HG02678 (cell line): ENCODE results near the gene ADAMTSL1.

Source experiments
- ATAC-seq: cut with Tn5 transposase; IDR thresholded peaks from one replicate; pipeline ENCODE4 v1.9.1; 2021; ENCODE audit warnings: mild to moderate bottlenecking, moderate library complexity; ENCODE audit not compliant: unreplicated experiment

The ADAMTSL1 gene

GRCh38 chr9:18891946-18892670 is 418.2 kb downstream of the ADAMTSL1 start:
- ATAC-seq = no peak

- no peak for ATAC-seq
Observed at GRCh38 chr9:18893046-18893445, 419.1 kb downstream of the ADAMTSL1 start.

GRCh38 chr9:18893491-18893890 is 419.5 kb downstream of the ADAMTSL1 start:
- ATAC-seq = no peak

- no peak for ATAC-seq
Observed at GRCh38 chr9:18896004-18896403, 422.1 kb downstream of the ADAMTSL1 start.

- ATAC-seq = no peak
Observed at GRCh38 chr9:18896531-18897179, 422.7 kb downstream of the ADAMTSL1 start.

GRCh38 chr9:18903450-18903849 is 429.5 kb downstream of the ADAMTSL1 start:
- no peak for ATAC-seq

- no peak for ATAC-seq
Observed at GRCh38 chr9:18905028-18905882, 431.3 kb downstream of the ADAMTSL1 start.

GRCh38 chr9:18905883-18906629 is 432.1 kb downstream of the ADAMTSL1 start:
- no peak for ATAC-seq

- no peak for ATAC-seq
Observed at GRCh38 chr9:18906656-18907395, 432.9 kb downstream of the ADAMTSL1 start.

GRCh38 chr9:18907927-18908625 is 434.1 kb downstream of the ADAMTSL1 start:
- no peak for ATAC-seq

GRCh38 chr9:18909140-18910018 is 435.4 kb downstream of the ADAMTSL1 start:
- no peak for ATAC-seq

GRCh38 chr9:18910435-18910834 is 436.5 kb downstream of the ADAMTSL1 start:
- no peak for ATAC-seq

GRCh38 chr9:18910916-18911315 is 437.0 kb downstream of the ADAMTSL1 start:
- ATAC-seq = no peak

GRCh38 chr9:18911714-18912342 is 437.9 kb downstream of the ADAMTSL1 start:
- ATAC-seq = no peak

GRCh38 chr9:18920141-18921084 is 446.5 kb downstream of the ADAMTSL1 start:
- no peak for ATAC-seq

- no peak for ATAC-seq
Observed at GRCh38 chr9:18921366-18922075, 447.6 kb downstream of the ADAMTSL1 start.
